HepG2 (cell line): ENCODE measurements around the gene CIROP. TPM values are rescaled to one million over a fixed set of nuclear protein-coding genes. Genes with fewer than 3 reads are reported as not detected.

ENCODE experiments used
- ARNT2 ChIP-seq: sonication (generic); formaldehyde crosslinking; IDR thresholded peaks from 2 replicates; pipeline ENCODE4 v1.8.0; 2022; ENCODE audit warnings: mild to moderate bottlenecking, low read depth, missing genetic modification reagents, moderate library complexity
- CBFB ChIP-seq: sonication (generic); formaldehyde crosslinking; IDR thresholded peaks from 2 replicates; pipeline ENCODE4 v1.4.0; 2020; ENCODE audit warnings: missing genetic modification reagents
- DR1 ChIP-seq: sonication (generic); formaldehyde crosslinking; IDR thresholded peaks from 2 replicates; pipeline ENCODE4 v1.8.0; 2021; ENCODE audit warnings: mild to moderate bottlenecking, missing genetic modification reagents, inconsistent platforms
- HNRNPL ChIP-seq: fragments of 200-400 bp; formaldehyde crosslinking; IDR thresholded peaks from 2 replicates; pipeline ENCODE4 v1.6.1; 2017; ENCODE audit warnings: mild to moderate bottlenecking, low read depth, low read length
- NFYC ChIP-seq: IDR thresholded peaks from 2 replicates; pipeline ENCODE4 v1.6.1; 2016; ENCODE audit warnings: missing genetic modification reagents, missing compliant biosample characterization
- SNAPC2 ChIP-seq: sonication (generic); formaldehyde crosslinking; IDR thresholded peaks from 2 replicates; pipeline ENCODE4 v1.8.1; 2022; ENCODE audit warnings: mild to moderate bottlenecking, missing genetic modification reagents
- YY1 ChIP-seq: IDR thresholded peaks from 2 replicates; pipeline ENCODE4 v1.6.1; 2011; ENCODE audit warnings: low read length, low read depth, moderate library complexity, mild to moderate bottlenecking; ENCODE audit not compliant: insufficient read depth, insufficient replicate concordance
- ZFP41 ChIP-seq: sonication (generic); formaldehyde crosslinking; IDR thresholded peaks from 2 replicates; pipeline ENCODE4 v1.4.0; 2020; ENCODE audit warnings: mild to moderate bottlenecking, missing genetic modification reagents, borderline replicate concordance
- ZNF205 ChIP-seq: IDR thresholded peaks from 2 replicates; pipeline ENCODE4 v1.6.1; 2018; ENCODE audit warnings: missing biosample characterization, missing genetic modification reagents
- ZNF354B ChIP-seq: sonication (generic); formaldehyde crosslinking; IDR thresholded peaks from 2 replicates; pipeline ENCODE4 v1.8.0; 2022; ENCODE audit warnings: mild to moderate bottlenecking, missing genetic modification reagents
- ZNF550 ChIP-seq: sonication (generic); formaldehyde crosslinking; IDR thresholded peaks from 2 replicates; pipeline ENCODE4 v1.4.0; 2020; ENCODE audit warnings: mild to moderate bottlenecking, missing genetic modification reagents, borderline replicate concordance
- ZSCAN9 ChIP-seq: IDR thresholded peaks from 2 replicates; pipeline ENCODE4 v1.6.1; 2016; ENCODE audit warnings: borderline replicate concordance
- polyA plus RNA-seq, 8 experiments: library from polyadenylated mRNA; depleted of rRNA in 3 of 8; stranded (reverse) in 7 of 8; unstranded in 1 of 8; fragments of >200 nt; fragmentation: Illumina TruSeq in 4 of 8; extraction: Trizol in 4 of 8; gene quantifications; 2 replicates each; pipeline versions ENCODE4 v1.2.1 to v1.2.3, GENCODE V29; 2011 to 2016; ENCODE audit warnings: low read depth in 4 of 8, missing spikeins in 1 of 8, mixed read lengths in 1 of 8; ENCODE audit not compliant: insufficient read depth in 1 of 8
- total RNA-seq, 5 experiments: library from RNA; depleted of rRNA; stranded (reverse); fragments of >200 nt; fragmentation: Illumina TruSeq; extraction: Trizol; gene quantifications; 2 replicates each; pipeline ENCODE4 v1.2.3, GENCODE V29; 2016; ENCODE audit warnings: low read depth in 1 of 5
- TF ChIP-seq, protein P1 (sequence below): IDR thresholded peaks from 2 replicates; pipeline ENCODE4 v1.6.1; 2012; ENCODE audit warnings: inconsistent platforms
- TF ChIP-seq, protein P2 (sequence below): IDR thresholded peaks from 2 replicates; pipeline ENCODE4 v1.6.1; 2016; ENCODE audit warnings: missing compliant biosample characterization, missing genetic modification reagents, borderline replicate concordance
- TF ChIP-seq, protein P3 (sequence below), 2 experiments: sonication (generic) in 1 of 2; formaldehyde crosslinking in 1 of 2; IDR thresholded peaks; 2 replicates each; pipeline versions ENCODE4 v1.5.1 to v1.6.1; 2011 to 2020; ENCODE audit warnings: borderline replicate concordance in 1 of 2, low read depth in 1 of 2, low read length in 1 of 2, mild to moderate bottlenecking in 1 of 2, missing genetic modification reagents in 1 of 2, moderate library complexity in 1 of 2
- TF ChIP-seq, protein P4 (sequence below), 2 experiments: sonication (generic) in 1 of 2; formaldehyde crosslinking in 1 of 2; IDR thresholded peaks; 2 replicates each; pipeline versions ENCODE4 v1.6.1 to v1.9.0; 2014 to 2022; ENCODE audit warnings: antibody characterized with exemption in 1 of 2, borderline replicate concordance in 1 of 2, inconsistent platforms in 1 of 2, low read depth in 1 of 2, missing genetic modification reagents in 1 of 2
- TF ChIP-seq, protein P5 (sequence below), 2 experiments: fragments of 450-650 bp in 1 of 2; sonication (generic) in 1 of 2; formaldehyde crosslinking; IDR thresholded peaks; 2 replicates each; pipeline versions ENCODE4 v1.5.0 to v1.8.0; 2020 to 2022; ENCODE audit warnings: mild to moderate bottlenecking in 1 of 2, missing genetic modification reagents in 1 of 2

Gene CIROP
- total and polyA plus RNA-seq, 2 of the 13 experiments (the other 11 are each of a cell fraction or from before 2014, with no cell fraction given): 0.07 TPM; not detected in 1

DNA sequence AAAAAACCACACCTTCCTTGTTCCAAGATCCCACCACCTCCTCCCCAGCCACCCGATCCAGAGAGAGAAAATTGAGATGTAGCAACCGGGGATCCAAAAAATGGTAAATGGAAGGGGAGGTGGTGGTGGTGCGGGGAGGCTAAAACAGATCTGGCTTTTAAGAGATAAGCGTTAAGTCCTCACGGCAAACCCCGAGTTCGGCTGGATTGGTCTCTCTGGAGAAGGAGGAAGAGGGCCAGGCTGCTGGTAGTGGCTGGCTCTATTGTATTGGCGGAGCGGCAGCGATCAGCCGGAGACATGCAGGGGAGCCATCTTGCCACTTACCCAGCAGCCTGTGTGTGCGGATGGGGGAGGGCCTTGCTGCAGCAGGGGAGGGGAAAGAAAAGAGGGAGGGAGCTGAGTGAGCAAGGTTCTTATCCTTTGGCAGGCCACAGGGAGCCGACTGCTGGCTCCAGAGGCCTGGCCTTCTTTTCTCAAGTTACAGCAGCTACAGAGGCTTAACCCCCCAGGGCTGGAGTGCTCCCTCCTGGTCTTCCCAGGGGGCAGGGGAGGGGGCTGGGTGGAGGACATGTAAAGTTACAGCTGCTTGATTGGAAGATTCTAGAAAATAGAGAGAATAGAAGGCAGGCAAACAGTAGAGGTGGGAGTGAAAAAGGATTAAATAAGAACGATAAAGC is 33.4 kb downstream of the CIROP start (continued):
- TF ChIP-seq, protein P1, sequence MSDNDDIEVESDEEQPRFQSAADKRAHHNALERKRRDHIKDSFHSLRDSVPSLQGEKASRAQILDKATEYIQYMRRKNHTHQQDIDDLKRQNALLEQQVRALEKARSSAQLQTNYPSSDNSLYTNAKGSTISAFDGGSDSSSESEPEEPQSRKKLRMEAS: peak; percentile 84
- TF ChIP-seq NFYC (CRISPR knock-in tag): peak; percentile 37; the same call in 1 of the 2 replicates
- peak; percentile 95; the same call in 1 of the 2 replicates for TF ChIP-seq ARNT2 (CRISPR knock-in tag)
- TF ChIP-seq, protein P2, sequence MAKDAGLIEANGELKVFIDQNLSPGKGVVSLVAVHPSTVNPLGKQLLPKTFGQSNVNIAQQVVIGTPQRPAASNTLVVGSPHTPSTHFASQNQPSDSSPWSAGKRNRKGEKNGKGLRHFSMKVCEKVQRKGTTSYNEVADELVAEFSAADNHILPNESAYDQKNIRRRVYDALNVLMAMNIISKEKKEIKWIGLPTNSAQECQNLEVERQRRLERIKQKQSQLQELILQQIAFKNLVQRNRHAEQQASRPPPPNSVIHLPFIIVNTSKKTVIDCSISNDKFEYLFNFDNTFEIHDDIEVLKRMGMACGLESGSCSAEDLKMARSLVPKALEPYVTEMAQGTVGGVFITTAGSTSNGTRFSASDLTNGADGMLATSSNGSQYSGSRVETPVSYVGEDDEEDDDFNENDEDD (CRISPR knock-in tag): peak; percentile 56; the same call in 1 of the 2 replicates
- TF ChIP-seq SNAPC2 (CRISPR knock-in tag): peak; percentile 80; the same call in 1 of the 2 replicates
- TF ChIP-seq, protein P3, sequence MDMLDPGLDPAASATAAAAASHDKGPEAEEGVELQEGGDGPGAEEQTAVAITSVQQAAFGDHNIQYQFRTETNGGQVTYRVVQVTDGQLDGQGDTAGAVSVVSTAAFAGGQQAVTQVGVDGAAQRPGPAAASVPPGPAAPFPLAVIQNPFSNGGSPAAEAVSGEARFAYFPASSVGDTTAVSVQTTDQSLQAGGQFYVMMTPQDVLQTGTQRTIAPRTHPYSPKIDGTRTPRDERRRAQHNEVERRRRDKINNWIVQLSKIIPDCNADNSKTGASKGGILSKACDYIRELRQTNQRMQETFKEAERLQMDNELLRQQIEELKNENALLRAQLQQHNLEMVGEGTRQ (IDR thresholded peaks at IDR 0.05; ENCODE audit: low read depth, low read length): no peak
- TF ChIP-seq, protein P3 (CRISPR knock-in tag; IDR thresholded peaks at IDR 0.05; ENCODE audit: borderline replicate concordance): peak; percentile 15; the same call in 1 of the 2 replicates
- TF ChIP-seq ZSCAN9 (CRISPR knock-in tag): peak; percentile 43; the same call in 1 of the 2 replicates
- no peak; the same call in 1 of the 2 replicates for TF ChIP-seq DR1
- TF ChIP-seq, protein P4, sequence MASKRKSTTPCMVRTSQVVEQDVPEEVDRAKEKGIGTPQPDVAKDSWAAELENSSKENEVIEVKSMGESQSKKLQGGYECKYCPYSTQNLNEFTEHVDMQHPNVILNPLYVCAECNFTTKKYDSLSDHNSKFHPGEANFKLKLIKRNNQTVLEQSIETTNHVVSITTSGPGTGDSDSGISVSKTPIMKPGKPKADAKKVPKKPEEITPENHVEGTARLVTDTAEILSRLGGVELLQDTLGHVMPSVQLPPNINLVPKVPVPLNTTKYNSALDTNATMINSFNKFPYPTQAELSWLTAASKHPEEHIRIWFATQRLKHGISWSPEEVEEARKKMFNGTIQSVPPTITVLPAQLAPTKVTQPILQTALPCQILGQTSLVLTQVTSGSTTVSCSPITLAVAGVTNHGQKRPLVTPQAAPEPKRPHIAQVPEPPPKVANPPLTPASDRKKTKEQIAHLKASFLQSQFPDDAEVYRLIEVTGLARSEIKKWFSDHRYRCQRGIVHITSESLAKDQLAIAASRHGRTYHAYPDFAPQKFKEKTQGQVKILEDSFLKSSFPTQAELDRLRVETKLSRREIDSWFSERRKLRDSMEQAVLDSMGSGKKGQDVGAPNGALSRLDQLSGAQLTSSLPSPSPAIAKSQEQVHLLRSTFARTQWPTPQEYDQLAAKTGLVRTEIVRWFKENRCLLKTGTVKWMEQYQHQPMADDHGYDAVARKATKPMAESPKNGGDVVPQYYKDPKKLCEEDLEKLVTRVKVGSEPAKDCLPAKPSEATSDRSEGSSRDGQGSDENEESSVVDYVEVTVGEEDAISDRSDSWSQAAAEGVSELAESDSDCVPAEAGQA (IDR thresholded peaks at IDR 0.05; ENCODE audit: low read depth): peak; percentile 80; the same call in 1 of the 2 replicates
- TF ChIP-seq, protein P4 (CRISPR knock-in tag; IDR thresholded peaks at IDR 0.05; ENCODE audit: borderline replicate concordance): no peak
- TF ChIP-seq ZFP41 (CRISPR knock-in tag): peak; percentile 74; the same call in 1 of the 2 replicates
- TF ChIP-seq HNRNPL: 0 out of 2 replicates have a peak, but pooled peaks have one; percentile 31
- TF ChIP-seq ZNF354B (CRISPR knock-in tag): no peak
- peak; percentile 71; the same call in 1 of the 2 replicates for TF ChIP-seq ZNF550 (CRISPR knock-in tag)
- TF ChIP-seq CBFB: no peak; the same call in 1 of the 2 replicates
- TF ChIP-seq, protein P5, sequence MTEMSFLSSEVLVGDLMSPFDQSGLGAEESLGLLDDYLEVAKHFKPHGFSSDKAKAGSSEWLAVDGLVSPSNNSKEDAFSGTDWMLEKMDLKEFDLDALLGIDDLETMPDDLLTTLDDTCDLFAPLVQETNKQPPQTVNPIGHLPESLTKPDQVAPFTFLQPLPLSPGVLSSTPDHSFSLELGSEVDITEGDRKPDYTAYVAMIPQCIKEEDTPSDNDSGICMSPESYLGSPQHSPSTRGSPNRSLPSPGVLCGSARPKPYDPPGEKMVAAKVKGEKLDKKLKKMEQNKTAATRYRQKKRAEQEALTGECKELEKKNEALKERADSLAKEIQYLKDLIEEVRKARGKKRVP (CRISPR knock-in tag; IDR thresholded peaks at IDR 0.05): 0 out of 4 replicates have a peak, but pooled peaks of 1 of the 2 experiments have one; percentile 35
- peak; percentile 99 for TF ChIP-seq YY1
- peak; percentile 83 for TF ChIP-seq ZNF205
